Fibroblast of skin of right biceps (primary cell): ENCODE results near the gene SAV1.
A peak's percentile ranks its signal among the peaks of the same experiment; 100 is the strongest.
"Not testable (repeated sequence)": the region's sequence is repeated elsewhere in the genome, so short reads cannot be mapped to it uniquely, and the experiment has no call there.

Experiments used
- DNase-seq: peaks from one replicate; pipeline ENCODE4 v3.0.0-alpha.2; 2013

The SAV1 gene

GRCh38 chr14:50664579-50664978, 3.5 kb downstream of the SAV1 start:
- DNase-seq: not testable (repeated sequence)

- no peak for DNase-seq
Observed at GRCh38 chr14:50659327-50659974, 8.7 kb downstream of the SAV1 start.

GRCh38 chr14:50658203-50658602, 9.9 kb downstream of the SAV1 start:
- DNase-seq: peak; percentile 62

- DNase-seq: no peak
Observed at GRCh38 chr14:50657753-50658152, 10.4 kb downstream of the SAV1 start.

GRCh38 chr14:50656776-50657175, 11.3 kb downstream of the SAV1 start:
- peak; percentile 28 for DNase-seq

- no peak for DNase-seq
Observed at GRCh38 chr14:50649691-50650090, 18.4 kb downstream of the SAV1 start.

- peak; percentile 45 for DNase-seq
Observed at GRCh38 chr14:50647753-50648152, 20.4 kb downstream of the SAV1 start.

- no peak for DNase-seq
Observed at GRCh38 chr14:50647282-50647681, 20.8 kb downstream of the SAV1 start.

- DNase-seq: peak; percentile 30
Observed at GRCh38 chr14:50635141-50635540, 33.0 kb downstream of the SAV1 start.

GRCh38 chr14:50633954-50634353, 34.2 kb downstream of the SAV1 start:
- no peak for DNase-seq

- DNase-seq: peak; percentile 45
Observed at GRCh38 chr14:50631408-50631821, 36.7 kb downstream of the SAV1 start.

GRCh38 chr14:50624947-50625346, 43.2 kb downstream of the SAV1 start:
- DNase-seq: not testable (repeated sequence)

GRCh38 chr14:50624447-50624846, 43.7 kb downstream of the SAV1 start:
- DNase-seq: no peak

GRCh38 chr14:50622978-50623377, 45.1 kb downstream of the SAV1 start:
- DNase-seq: no peak

- DNase-seq: peak; percentile 30
Observed at GRCh38 chr14:50620341-50620740, 47.8 kb downstream of the SAV1 start.

GRCh38 chr14:50619569-50620141, 48.5 kb downstream of the SAV1 start:
- peak; percentile 51 for DNase-seq

GRCh38 chr14:50616275-50616674, 51.8 kb downstream of the SAV1 start:
- DNase-seq: no peak

- peak; percentile 42 for DNase-seq
Observed at GRCh38 chr14:50615552-50615951, 52.6 kb downstream of the SAV1 start.

- no peak for DNase-seq
Observed at GRCh38 chr14:50615056-50615455, 53.0 kb downstream of the SAV1 start.

- DNase-seq: no peak
Observed at GRCh38 chr14:50612806-50613205, 55.3 kb downstream of the SAV1 start.

GRCh38 chr14:50610465-50610864, 57.6 kb downstream of the SAV1 start:
- DNase-seq: no peak

GRCh38 chr14:50608302-50608851, 59.7 kb downstream of the SAV1 start:
- DNase-seq: peak; percentile 62

- no peak for DNase-seq
Observed at GRCh38 chr14:50607761-50608160, 60.3 kb downstream of the SAV1 start.

GRCh38 chr14:50607181-50607580, 60.9 kb downstream of the SAV1 start:
- DNase-seq: peak; percentile 73

- DNase-seq: no peak
Observed at GRCh38 chr14:50606468-50606867, 61.6 kb downstream of the SAV1 start.
